Epithelial cell of proximal tubule (primary cell): ENCODE data around the gene NHERF2. TPM values are rescaled to one million over a fixed set of nuclear protein-coding genes. Genes with fewer than 3 reads are reported as not detected.

Source experiments
- DNase-seq: peaks from one replicate; pipeline ENCODE4 v3.0.0-alpha.2; 2011; ENCODE audit warnings: low read depth
- H3K4me3 ChIP-seq: 2 replicates; pipeline ENCODE4 v1.5.1; 2011; ENCODE audit warnings: low read depth, mild to moderate bottlenecking, low read length
- CTCF ChIP-seq: conservative IDR thresholded peaks from 2 replicates; pipeline ENCODE4 v1.5.1; 2012; ENCODE audit warnings: low read depth, mild to moderate bottlenecking, low read length
- total RNA-seq: library from RNA; depleted of rRNA; stranded (reverse); fragments of >200 nt; gene quantifications from 2 replicates; pipeline ENCODE4 v1.2.3, GENCODE V29; 2015

NHERF2 gene
- total RNA-seq, 1 donor from 2014 or later, result 29.9 TPM

DNA sequence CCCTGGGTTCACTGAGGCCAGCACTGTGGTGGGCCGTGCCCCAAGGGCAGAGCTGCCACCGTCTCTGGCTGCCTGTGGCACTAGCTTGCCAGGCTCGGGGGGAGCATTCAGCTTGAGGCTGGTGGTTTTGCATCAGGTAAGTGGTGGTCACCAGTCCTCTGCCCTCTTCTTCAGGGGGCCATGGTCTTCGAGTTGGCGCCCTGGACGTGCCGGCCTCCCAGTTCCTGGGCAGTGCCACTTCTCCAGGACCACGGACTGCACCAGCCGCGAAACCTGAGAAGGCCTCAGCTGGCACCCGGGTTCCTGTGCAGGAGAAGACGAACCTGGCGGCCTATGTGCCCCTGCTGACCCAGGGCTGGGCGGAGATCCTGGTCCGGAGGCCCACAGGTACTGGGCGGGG lies 53.3 kb downstream of the NHERF2 start:
- DNase-seq, result no peak
- no peak for TF ChIP-seq CTCF

GRCh38 chr16:2081201-2082084 lies 54.7 kb downstream of the NHERF2 start:
- no peak overlapping the region for H3K4me3 ChIP-seq
- no peak for DNase-seq
- TF ChIP-seq CTCF, result no peak

More for the DNA sequence above, 53.3 kb downstream of the NHERF2 start:
- no peak overlapping the region for H3K4me3 ChIP-seq

DNA sequence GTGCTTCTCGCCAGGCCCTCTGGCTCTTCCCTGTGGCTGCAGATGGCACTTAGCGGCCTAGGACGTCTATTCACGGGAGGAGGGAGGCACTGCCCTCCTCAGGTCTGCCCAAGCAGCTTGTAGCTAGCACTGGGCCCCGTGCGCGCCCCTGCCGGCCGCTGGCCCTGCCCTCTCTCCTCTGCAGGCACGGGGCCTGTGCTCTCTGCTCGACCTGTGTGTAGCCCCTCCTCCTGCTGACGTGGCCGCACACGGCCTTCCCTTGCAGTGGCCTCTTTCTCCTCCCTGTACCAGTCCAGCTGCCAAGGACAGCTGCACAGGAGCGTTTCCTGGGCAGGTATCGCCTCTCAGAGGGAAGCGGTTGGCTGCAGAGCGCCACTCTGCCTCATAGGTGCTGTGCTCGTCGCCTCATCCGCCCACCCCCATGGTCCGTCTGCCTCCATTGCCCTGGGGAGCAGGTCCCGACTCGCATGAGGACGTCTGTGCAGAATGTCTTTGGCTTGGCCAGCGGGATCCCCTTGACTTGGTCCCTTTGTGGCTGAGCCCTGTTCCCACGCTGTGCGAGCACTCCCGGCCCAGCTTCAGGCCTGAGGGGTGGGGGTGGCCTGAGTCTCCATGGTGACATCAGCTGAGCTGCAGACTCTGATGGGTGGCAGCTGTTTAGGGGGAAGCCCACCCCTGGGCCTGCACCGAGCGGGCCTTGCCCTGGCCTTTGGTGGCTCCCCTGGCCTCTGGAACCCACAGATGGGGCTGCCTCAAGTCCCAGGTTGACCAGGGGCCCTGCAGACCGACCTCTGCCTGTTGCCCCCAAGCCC lies 55.7 kb downstream of the NHERF2 start:
- no peak overlapping the region for H3K4me3 ChIP-seq
- TF ChIP-seq CTCF, result no peak
- DNase-seq, result no peak

DNA sequence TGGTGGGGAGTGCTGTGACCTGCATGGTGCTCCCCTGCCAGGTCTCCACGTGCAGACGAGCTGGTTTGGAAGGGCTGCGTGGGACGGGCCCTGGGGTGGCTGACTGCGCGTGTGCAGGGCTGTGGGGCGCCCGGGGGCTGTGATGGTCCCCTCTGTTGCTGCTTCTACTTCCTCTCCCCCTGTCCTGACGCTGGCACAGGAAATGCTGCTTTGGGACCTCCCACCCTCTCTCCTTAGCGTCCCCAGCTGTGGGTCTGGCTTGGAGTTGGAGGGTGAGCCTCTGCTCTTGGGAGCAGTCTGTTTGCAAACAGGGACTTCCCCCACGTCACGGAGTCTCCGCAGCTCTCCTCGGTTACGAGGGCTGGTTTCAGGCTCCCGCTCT lies 56.3 kb downstream of the NHERF2 start:
- no peak for DNase-seq
- TF ChIP-seq CTCF, result no peak
- no peak overlapping the region for H3K4me3 ChIP-seq

GRCh38 chr16:2083409-2083808 lies 56.7 kb downstream of the NHERF2 start:
- TF ChIP-seq CTCF, result no peak
- no peak overlapping the region for H3K4me3 ChIP-seq
- no peak for DNase-seq

- H3K4me3 ChIP-seq, result no peak overlapping the region
- DNase-seq, result no peak
- no peak for TF ChIP-seq CTCF
Measured at GRCh38 chr16:2083876-2084780, 57.4 kb downstream of the NHERF2 start.
